NCI-H345 treated with DMSO at 0.1 percent for 48 hours (cell line): Measurements from ENCODE around the gene SART1.

ENCODE experiments used
- DNase-seq: peaks from one replicate; lab custom pipeline; 2025; ENCODE audit not compliant: unreplicated experiment; lab: John Stamatoyannopoulos, UW

Gene SART1

GRCh38 chr11:65965986-65966762, 4.6 kb downstream of the SART1 start:
- no peak for DNase-seq

- no peak for DNase-seq
Observed at GRCh38 chr11:65967329-65967934, 5.9 kb downstream of the SART1 start.

DNA sequence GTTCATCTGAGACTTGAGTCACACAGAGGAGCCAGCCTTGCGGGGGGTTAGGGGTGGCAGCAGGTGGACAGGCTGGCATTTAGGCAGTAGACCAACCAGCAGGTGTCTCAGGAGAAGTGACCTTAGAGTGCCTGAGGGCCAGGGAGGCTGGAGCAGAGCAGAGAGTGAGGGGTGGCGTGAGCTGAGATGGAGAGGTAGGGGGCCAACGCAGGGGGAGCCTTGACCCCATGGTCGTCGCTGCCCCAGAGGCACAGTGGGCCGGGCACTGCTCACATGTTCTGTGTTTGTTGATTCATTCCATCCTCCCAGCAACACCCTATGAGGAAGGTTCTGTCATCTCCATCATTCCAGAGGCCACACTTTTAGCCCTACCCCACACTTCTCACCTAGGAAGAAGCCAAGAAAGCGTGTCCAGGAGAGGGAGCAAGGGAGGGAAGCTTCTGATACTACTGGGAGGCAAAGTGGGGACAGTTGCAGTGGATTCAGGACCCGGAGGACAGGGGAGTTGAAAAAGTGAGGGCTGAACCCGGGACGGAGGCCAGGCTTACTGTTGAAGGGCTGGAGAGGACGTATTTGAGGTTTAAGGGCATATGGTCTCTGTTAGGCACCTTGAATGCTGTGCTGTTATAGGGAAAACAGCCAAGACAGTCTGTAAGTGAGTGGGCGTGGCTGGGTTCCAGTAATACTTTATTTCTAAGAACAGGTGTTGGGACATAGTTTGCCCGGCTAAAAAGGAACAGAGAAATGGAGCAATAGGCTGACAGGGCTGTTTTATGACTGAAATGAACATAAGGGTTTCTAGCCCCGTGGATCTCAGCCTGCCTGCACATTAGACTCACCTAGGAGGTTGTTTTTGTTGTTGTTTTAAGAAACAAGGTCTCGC, 7.3 kb downstream of the SART1 start:
- DNase-seq = no peak

- DNase-seq = no peak
Observed at GRCh38 chr11:65972116-65972515, 10.6 kb downstream of the SART1 start.

DNA sequence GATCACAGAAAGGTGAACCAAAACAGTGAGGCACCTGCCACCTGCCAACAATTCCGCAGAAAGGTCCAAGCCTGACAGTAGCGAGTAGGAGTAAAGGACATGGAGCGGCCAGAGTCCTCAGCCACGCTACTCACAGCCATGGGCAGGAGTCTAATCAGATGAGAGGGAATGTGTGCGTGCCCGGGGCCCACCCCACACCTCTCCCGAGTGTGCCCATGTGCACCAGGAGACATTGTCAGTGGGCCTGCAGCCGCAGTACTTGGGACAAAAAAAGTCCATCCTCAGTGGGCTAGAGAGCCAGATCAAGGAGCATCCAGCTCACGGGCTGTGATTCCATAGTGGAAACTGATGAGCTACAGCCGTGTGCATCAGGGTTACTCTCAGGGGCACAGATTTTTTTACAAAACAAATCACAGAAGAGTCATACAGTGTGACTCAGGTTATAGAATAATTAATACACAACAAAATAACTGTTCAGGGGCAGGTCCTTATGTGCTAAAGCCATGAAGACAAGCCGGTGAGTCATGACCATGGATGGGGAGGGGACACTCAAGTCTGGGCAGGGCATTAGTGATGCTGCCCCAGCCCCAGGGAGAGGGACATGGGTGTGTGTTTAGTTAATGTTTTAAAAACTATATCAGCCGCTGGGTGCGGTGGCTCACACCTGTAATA, 12.0 kb downstream of the SART1 start:
- no peak for DNase-seq

- DNase-seq = no peak
Observed at GRCh38 chr11:65975771-65976170, 14.2 kb downstream of the SART1 start.

DNA sequence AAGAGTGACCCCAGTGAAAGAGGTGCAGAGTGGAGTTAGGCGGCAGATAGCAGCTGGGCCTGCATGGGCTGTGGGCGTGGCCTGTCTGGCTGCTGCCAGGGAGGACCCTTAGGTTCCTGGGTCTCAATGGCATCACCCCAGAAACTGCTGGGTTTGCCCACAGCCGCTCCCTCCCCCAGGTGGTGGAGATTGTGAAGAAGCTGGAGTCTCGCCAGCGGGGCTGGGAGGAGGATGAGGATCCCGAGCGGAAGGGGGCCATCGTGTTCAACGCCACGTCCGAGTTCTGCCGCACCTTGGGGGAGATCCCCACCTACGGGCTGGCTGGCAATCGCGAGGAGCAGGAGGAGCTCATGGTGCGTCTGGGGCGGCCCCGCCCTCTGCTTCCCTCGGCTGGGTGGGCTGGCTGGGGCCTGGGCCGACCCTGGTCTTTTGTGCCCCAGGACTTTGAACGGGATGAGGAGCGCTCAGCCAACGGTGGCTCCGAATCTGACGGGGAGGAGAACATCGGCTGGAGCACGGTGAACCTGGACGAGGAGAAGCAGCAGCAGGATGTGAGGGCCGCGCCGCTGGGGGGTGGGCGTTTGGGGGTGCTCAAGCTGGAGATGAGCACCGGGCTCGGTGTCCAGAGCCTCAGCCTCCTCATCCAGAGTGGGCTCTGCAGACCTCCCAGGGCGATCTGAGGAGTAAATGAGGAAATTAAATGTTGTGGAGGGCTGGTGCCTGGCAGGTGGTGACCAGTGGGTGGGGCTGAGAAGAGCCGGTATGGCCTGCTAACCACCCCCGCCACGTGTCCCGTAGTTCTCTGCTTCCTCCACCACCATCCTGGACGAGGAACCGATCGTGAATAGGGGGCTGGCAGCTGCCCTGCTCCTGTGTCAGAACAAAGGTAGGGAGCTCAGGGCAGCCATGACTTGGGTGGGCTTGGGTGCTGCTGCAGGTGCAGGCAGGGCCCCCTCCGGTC, 15.0 kb downstream of the SART1 start:
- no peak for DNase-seq

- DNase-seq = no peak
Observed at GRCh38 chr11:65977621-65978390, 16.3 kb downstream of the SART1 start.

DNA sequence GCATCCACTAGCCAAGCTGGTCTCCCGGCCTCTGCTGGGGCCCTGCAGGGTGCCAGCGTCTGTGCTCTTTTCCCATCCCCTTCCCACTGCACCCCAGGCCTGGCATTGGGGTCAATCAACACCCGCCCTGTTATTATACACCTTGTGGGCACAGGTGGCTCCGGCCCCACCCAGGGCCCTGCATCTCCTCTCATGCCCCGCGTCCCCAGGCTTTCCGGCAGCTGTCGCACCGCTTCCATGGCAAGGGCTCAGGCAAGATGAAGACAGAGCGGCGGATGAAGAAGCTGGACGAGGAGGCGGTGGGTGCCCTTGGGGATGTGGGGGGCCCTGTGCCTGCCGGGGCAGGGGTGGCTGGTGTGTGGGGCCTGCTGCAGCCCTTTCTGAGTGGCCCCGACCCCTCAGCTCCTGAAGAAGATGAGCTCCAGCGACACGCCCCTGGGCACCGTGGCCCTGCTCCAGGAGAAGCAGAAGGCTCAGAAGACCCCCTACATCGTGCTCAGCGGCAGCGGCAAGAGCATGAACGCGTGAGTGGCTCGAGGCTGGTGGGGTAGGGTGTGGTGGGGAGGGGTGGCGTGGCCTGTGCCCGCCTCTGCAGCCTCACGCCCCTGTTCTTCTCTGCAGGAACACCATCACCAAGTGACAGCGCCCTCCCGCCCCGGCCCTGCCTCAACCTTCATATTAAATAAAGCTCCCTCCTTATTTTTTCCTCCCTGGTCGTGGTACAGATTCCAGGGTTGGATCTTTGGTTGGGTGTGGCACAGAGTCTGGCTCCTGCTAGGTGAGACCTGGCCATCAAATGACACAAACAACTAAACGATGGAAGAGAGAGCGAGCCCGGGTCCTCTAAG, 17.1 kb downstream of the SART1 start:
- no peak for DNase-seq

GRCh38 chr11:65979261-65979759, 17.8 kb downstream of the SART1 start:
- DNase-seq = no peak

- no peak for DNase-seq
Observed at GRCh38 chr11:65981101-65981740, 19.7 kb downstream of the SART1 start.

DNA sequence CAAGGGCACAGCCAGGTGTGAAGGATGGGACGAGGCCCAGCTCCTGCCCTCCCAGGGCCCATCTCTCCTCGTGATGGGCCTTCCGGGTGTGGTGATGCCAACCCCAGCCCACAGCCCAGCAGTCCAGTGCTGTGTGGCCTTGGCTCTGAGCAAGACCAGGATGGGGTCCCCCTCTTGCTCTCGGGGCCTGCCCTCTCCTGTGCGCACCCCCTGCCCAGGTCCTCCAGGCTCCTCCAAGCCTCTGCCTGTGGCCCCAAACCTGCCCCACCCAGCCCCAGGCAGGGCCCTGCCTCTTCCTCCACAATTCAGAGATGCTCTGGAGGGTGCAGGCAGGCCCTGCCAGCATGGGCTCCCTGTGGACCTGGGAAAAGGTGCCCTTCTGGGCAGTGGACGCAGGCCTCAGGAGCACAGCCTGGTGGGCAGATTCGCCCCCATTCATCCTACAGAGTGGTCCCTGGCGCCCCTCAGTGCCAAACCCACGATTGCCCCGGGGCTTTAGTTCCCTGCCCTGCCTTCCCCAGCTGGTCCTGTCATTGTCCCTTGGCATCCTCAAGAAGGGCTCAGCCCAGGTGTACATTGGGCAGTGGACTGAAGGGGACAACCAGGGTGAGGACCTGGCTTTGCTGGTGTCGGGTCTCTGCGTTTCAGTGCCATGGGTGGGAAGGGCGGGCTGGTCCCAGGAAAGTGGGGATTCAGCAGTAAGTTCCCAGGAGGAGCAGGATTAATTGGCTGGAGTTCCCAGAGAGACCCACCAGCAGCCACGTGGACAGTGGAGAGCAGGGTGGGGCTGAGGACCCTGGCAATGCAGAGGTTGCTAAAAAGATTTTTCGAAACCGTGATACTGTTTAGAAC, 20.7 kb downstream of the SART1 start:
- DNase-seq = no peak

GRCh38 chr11:65982824-65983588, 21.5 kb downstream of the SART1 start:
- no peak for DNase-seq

- DNase-seq = no peak
Observed at GRCh38 chr11:65983589-65983987, 22.1 kb downstream of the SART1 start.

GRCh38 chr11:65987336-65987735, 25.8 kb downstream of the SART1 start:
- no peak for DNase-seq
